Kidney glomerular epithelial cell (primary cell): ENCODE data around the gene MRPL11.

Experiments
- DNase-seq: peaks from one replicate; lab custom pipeline; 2025; lab: John Stamatoyannopoulos, UW

MRPL11 gene

DNA sequence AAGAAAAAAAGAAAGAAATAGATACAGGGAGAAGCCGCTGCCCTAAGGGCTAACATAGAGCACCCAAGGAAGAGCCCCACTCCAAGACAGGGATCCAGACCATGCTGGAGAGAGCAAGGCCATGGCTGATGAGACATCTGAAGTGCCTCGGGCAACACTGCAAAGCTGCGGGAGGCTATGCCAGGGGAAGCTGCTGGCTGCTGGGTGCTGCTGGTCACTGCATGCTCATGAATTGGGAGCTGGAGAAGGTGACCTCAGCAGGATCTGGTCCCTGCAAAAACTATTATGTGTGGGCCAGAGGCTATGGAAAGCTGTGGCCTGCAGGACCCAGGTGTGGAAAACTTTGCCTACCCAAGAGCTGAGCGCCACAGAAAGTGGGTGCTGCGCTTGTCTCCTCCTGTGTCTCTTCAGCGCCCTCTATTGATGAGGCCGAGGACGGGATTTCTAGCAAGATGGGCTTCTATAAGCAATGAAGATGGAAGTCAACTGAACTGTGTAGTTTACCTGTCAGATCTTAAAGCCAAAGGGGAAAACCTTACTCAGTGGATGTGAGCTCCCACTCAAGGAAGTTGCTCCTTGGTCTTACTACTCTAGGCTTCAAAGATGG, 49.8 kb downstream of the MRPL11 start:
- DNase-seq = peak; percentile 45

DNA sequence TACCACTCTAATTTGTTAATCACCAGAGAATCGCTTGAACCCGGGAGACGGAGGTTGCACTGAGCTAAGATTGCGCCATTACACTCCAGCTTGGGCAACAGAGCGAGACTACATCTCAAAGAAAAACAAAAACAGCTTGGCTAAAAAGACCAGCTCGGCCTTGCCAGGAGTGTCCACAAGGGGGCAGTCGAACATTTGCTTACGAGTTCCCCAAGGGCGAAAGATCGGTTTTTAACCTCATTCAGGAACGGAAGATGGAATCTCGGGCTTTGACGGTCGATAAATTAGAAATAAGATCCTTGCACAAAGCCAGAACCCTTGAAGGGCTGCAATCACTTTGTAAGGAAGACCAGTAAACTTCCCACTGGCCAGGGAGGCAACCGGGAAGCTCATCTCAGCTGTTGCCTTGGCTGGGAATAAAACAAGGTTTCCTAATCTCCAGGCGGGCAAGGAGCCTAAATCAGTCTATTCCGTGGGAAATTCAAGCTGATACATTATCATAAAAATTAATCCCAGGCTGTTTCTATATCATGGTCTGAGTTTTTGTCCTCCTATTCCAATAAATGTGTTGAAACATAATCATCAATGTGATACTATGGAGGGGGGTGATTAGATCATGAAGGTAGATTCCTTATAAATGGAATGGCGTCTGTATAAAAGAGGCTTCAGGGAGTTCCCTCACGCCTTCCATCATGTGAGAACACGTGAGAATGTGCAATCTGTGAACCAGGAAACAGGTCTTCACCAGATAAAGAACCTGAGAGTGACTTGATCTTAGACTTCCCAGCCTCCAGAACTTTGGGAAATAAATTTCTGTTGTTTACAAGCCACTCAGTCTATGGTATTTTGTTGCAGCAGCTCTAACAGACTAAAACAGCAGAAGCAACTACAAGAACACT, 52.2 kb downstream of the MRPL11 start:
- DNase-seq = peak; percentile 83
